Epithelial cell of esophagus (primary cell): ENCODE measurements around the gene RREB1.

Source experiments
- DNase-seq: peaks from one replicate; pipeline ENCODE4 v3.0.0; 2010; ENCODE audit warnings: low read depth
- H3K4me3 ChIP-seq: 2 replicates; pipeline ENCODE4 v1.5.1; 2011; ENCODE audit warnings: mild to moderate bottlenecking, low read length, control low read depth
- CTCF ChIP-seq: IDR thresholded peaks from 2 replicates; pipeline ENCODE4 v1.5.1; 2011; ENCODE audit warnings: low read depth, mild to moderate bottlenecking, low read length, control low read depth, inconsistent platforms; ENCODE audit not compliant: insufficient read depth; ENCODE audit errors: missing control alignments

The RREB1 gene

GRCh38 chr6:7108196-7108963, 619 bp downstream of the RREB1 start:
- DNase-seq: peak; percentile 63
- TF ChIP-seq CTCF: no peak
- H3K4me3 ChIP-seq: peak overlapping the region; percentile 95

- H3K4me3 ChIP-seq: peak overlapping the region; percentile 95
- no peak for TF ChIP-seq CTCF
- peak; percentile 81 for DNase-seq
Observed at GRCh38 chr6:7108964-7109836, 1.4 kb downstream of the RREB1 start.

- no peak for TF ChIP-seq CTCF
- no peak for DNase-seq
- H3K4me3 ChIP-seq: peak overlapping the region; percentile 95
Observed at GRCh38 chr6:7110092-7110792, 2.5 kb downstream of the RREB1 start.

- no peak for TF ChIP-seq CTCF
- no peak overlapping the region for H3K4me3 ChIP-seq
- no peak for DNase-seq
Observed at GRCh38 chr6:7111095-7111690, 3.4 kb downstream of the RREB1 start.

GRCh38 chr6:7112171-7112570, 4.4 kb downstream of the RREB1 start:
- no peak for TF ChIP-seq CTCF
- DNase-seq: no peak
- H3K4me3 ChIP-seq: peak overlapping the region; percentile 37

GRCh38 chr6:7112741-7113313, 5.1 kb downstream of the RREB1 start:
- no peak for TF ChIP-seq CTCF
- peak overlapping the region; percentile 37 for H3K4me3 ChIP-seq
- peak; percentile 74 for DNase-seq
